LNCaP clone FGC (cell line): Measurements from ENCODE around the gene MCM7.

Experiments
- DNase-seq: peaks from one replicate; pipeline ENCODE4 v3.0.0-alpha.2; 2011; ENCODE audit warnings: low read depth
- H3K4me3 ChIP-seq: 2 replicates; pipeline ENCODE4 v1.5.1; 2011; ENCODE audit warnings: mild to moderate bottlenecking, low read depth, low read length, control low read depth
- CTCF ChIP-seq: IDR thresholded peaks from 2 replicates; pipeline ENCODE4 v1.5.1; 2012; ENCODE audit warnings: mild to moderate bottlenecking; ENCODE audit not compliant: control insufficient read depth, insufficient read depth; ENCODE audit errors: extremely low read depth

Gene MCM7

GRCh38 chr7:100069991-100070390 is 31.2 kb downstream of the MCM7 start:
- TF ChIP-seq CTCF: no peak
- no peak for DNase-seq
- H3K4me3 ChIP-seq: no peak overlapping the region

- no peak for DNase-seq
- TF ChIP-seq CTCF: no peak
- H3K4me3 ChIP-seq: no peak overlapping the region
These were observed 34.2 kb downstream of the MCM7 start for GRCh38 chr7:100066953-100067352.

- H3K4me3 ChIP-seq: no peak overlapping the region
- no peak for DNase-seq
- no peak for TF ChIP-seq CTCF
These were observed 35.6 kb downstream of the MCM7 start for GRCh38 chr7:100065452-100066186.

GRCh38 chr7:100064162-100064561 is 37.0 kb downstream of the MCM7 start:
- H3K4me3 ChIP-seq: no peak overlapping the region
- no peak for TF ChIP-seq CTCF
- no peak for DNase-seq

GRCh38 chr7:100063376-100063775 is 37.8 kb downstream of the MCM7 start:
- TF ChIP-seq CTCF: no peak
- H3K4me3 ChIP-seq: no peak overlapping the region
- DNase-seq: no peak

- no peak overlapping the region for H3K4me3 ChIP-seq
- TF ChIP-seq CTCF: no peak
- no peak for DNase-seq
These were observed 39.5 kb downstream of the MCM7 start for GRCh38 chr7:100061518-100062193.
